IMR-90 (cell line): Measurements from ENCODE around the gene UQCRC1.

Experiments
- BHLHE40 ChIP-seq: fragments of 150-350 bp; IDR thresholded peaks from 2 replicates; pipeline ENCODE4 v1.6.1; 2016; ENCODE audit warnings: mild to moderate bottlenecking, low read depth, low read length
- CHD1 ChIP-seq: IDR thresholded peaks from 2 replicates; pipeline ENCODE4 v1.6.1; 2012; ENCODE audit warnings: low read depth, low read length, improper control_type of control experiment
- CTCF ChIP-seq: conservative IDR thresholded peaks from 2 replicates; pipeline ENCODE4 v1.5.1; 2012; ENCODE audit warnings: mild to moderate bottlenecking, low read depth, low read length, improper control_type of control experiment
- ELK1 ChIP-seq: fragments of 150-350 bp; IDR thresholded peaks from 2 replicates; pipeline ENCODE4 v1.6.1; 2016; ENCODE audit warnings: low read depth, mild to moderate bottlenecking, low read length, moderate library complexity, borderline replicate concordance
- NFE2L2 ChIP-seq: fragments of 150-350 bp; IDR thresholded peaks from 2 replicates; pipeline ENCODE4 v1.6.1; 2016; ENCODE audit warnings: low read depth, mild to moderate bottlenecking, low read length
- POLR2A ChIP-seq: IDR thresholded peaks from 2 replicates; pipeline ENCODE4 v1.6.1; 2012; ENCODE audit warnings: mild to moderate bottlenecking, low read depth, low read length
- RAD21 ChIP-seq: IDR thresholded peaks from 2 replicates; pipeline ENCODE4 v1.6.1; 2012; ENCODE audit warnings: low read length, improper control_type of control experiment
- RFX5 ChIP-seq: IDR thresholded peaks from 2 replicates; pipeline ENCODE4 v1.8.0; 2012; ENCODE audit warnings: low read depth, mild to moderate bottlenecking, low read length, moderate library complexity
- SMC3 ChIP-seq: fragments of 150-350 bp; IDR thresholded peaks from 2 replicates; pipeline ENCODE4 v1.6.1; 2016; ENCODE audit warnings: low read depth, mild to moderate bottlenecking, antibody characterized with exemption, low read length, moderate library complexity
- USF2 ChIP-seq: fragments of 150-350 bp; IDR thresholded peaks from 2 replicates; pipeline ENCODE4 v1.6.1; 2017; ENCODE audit warnings: mild to moderate bottlenecking, antibody characterized with exemption, low read length, low read depth

- no peak for TF ChIP-seq CTCF
- no peak for TF ChIP-seq SMC3
- no peak for TF ChIP-seq POLR2A
- no peak for TF ChIP-seq NFE2L2
- no peak for TF ChIP-seq RAD21
- TF ChIP-seq ELK1, result no peak
- TF ChIP-seq USF2, result no peak
- no peak for TF ChIP-seq CHD1
- no peak for TF ChIP-seq BHLHE40
- TF ChIP-seq RFX5, result no peak
Measured at GRCh38 chr3:48636149-48636655, 26.8 kb upstream of the UQCRC1 start.
